HCT116 (cell line): ENCODE results near the gene MAPK1. TPM values are rescaled to one million over a fixed set of nuclear protein-coding genes. Genes with fewer than 3 reads are reported as not detected.
"Not testable (repeated sequence)": the region's sequence is repeated elsewhere in the genome, so short reads cannot be mapped to it uniquely, and the experiment has no call there.

ENCODE experiments used
- ATAC-seq: fragments of 200-7000 bp; cut with Tn5 transposase; 2 replicates; pipeline ENCODE4 v1.9.1; 2020; ENCODE audit warnings: mild to moderate bottlenecking, moderate library complexity
- BruUV-seq: library from RNA; stranded (reverse); fragments of 400-500 nt; replicated peaks from 2 replicates; lab custom pipeline; 2021; lab: Mats Ljungman, UMichigan
- CTCF ChIA-PET: fragments of 300-600 bp; sonication (Branson Sonifier 250); formaldehyde crosslinking; loops from one replicate; lab custom pipeline; 2021; ENCODE audit warnings: antibody characterized with exemption; lab: Charles Lee
- POLR2A ChIA-PET: fragments of 300-600, 350-600 bp; sonication (Branson Sonifier 250); formaldehyde crosslinking; loops from one replicate; lab custom pipeline; 2021; ENCODE audit warnings: antibody characterized with exemption; lab: Charles Lee
- RAD21 ChIA-PET, 2 experiments: fragments of 300-600 bp; sonication (Branson Sonifier 250); formaldehyde crosslinking; loops; one replicate each; lab custom pipeline; 2023; ENCODE audit warnings: low total read pairs in 2 of 2; ENCODE audit not compliant: uncharacterized antibody in 2 of 2, unreplicated experiment in 2 of 2, low non-redundant PET in 1 of 2; lab: Charles Lee
- DNase-seq: peaks from one replicate; pipeline ENCODE4 v3.0.0-alpha.2; 2010; ENCODE audit warnings: low read depth, low spot score
- H2AFZ ChIP-seq: fragments of 200-600 bp; shearing (Covaris generic), sonication (generic); 2 replicates; pipeline ENCODE4 v1.6.1; 2017; ENCODE audit warnings: low read depth, mixed run types, mixed read lengths, antibody characterized with exemption, low read length; ENCODE audit not compliant: poor library complexity, severe bottlenecking
- H3K27ac ChIP-seq: 2 replicates; pipeline ENCODE4 v1.5.1; 2012; ENCODE audit warnings: low read depth, low read length
- H3K27me3 ChIP-seq: fragments of 200-600 bp; sonication (generic); 2 replicates; pipeline ENCODE4 v1.6.1; 2016; ENCODE audit warnings: mixed run types, low read length, mixed read lengths; ENCODE audit not compliant: insufficient read depth
- H3K36me3 ChIP-seq, 2 experiments: fragments of 200-500 bp in 1 of 2; fragments of 200-600 bp in 1 of 2; sonication (Bioruptor generic) in 1 of 2; sonication (generic) in 1 of 2; 2 replicates each; pipeline versions ENCODE4 v1.5.1 to v1.6.1; 2014 to 2016; ENCODE audit warnings: low read length in 2 of 2, inconsistent platforms in 1 of 2, mixed read lengths in 1 of 2, mixed run types in 1 of 2; ENCODE audit not compliant: insufficient read depth in 2 of 2, control insufficient read depth in 1 of 2
- H3K4me1 ChIP-seq, 2 experiments: fragments of 200-600 bp in 1 of 2; sonication (generic) in 1 of 2; 2 replicates each; pipeline versions ENCODE4 v1.5.1 to v1.6.1; 2012 to 2017; ENCODE audit warnings: low read length in 2 of 2, inconsistent platforms in 1 of 2, mild to moderate bottlenecking in 1 of 2, mixed read lengths in 1 of 2, mixed run types in 1 of 2, moderate library complexity in 1 of 2; ENCODE audit not compliant: insufficient read depth in 2 of 2, control insufficient read depth in 1 of 2
- H3K4me2 ChIP-seq: fragments of 200-600 bp; sonication (generic); 2 replicates; pipeline ENCODE4 v1.6.1; 2017; ENCODE audit warnings: mixed run types, low read length, mixed read lengths
- H3K4me3 ChIP-seq, 2 experiments: fragments of 200-600 bp in 1 of 2; sonication (generic) in 1 of 2; replicated peaks in 1 of 2; 2 replicates each; pipeline ENCODE4 v1.5.1; 2011 to 2016; ENCODE audit warnings: low read length in 2 of 2, control low read depth in 1 of 2, low read depth in 1 of 2, mild to moderate bottlenecking in 1 of 2, mixed read lengths in 1 of 2, mixed run types in 1 of 2
- H3K79me2 ChIP-seq: fragments of 200-600 bp; sonication (generic); 2 replicates; pipeline ENCODE4 v1.6.1; 2017; ENCODE audit warnings: mild to moderate bottlenecking, mixed run types, low read length, moderate library complexity, mixed read lengths; ENCODE audit not compliant: insufficient read depth
- H3K9ac ChIP-seq: fragments of 200-600 bp; sonication (generic); 2 replicates; pipeline ENCODE4 v1.6.1; 2016; ENCODE audit warnings: low read length, mixed read lengths
- H3K9me2 ChIP-seq: fragments of 200-600 bp; sonication (generic), shearing (Covaris generic); 2 replicates; pipeline ENCODE4 v1.6.1; 2017; ENCODE audit warnings: mixed run types, mild to moderate bottlenecking, moderate library complexity; ENCODE audit not compliant: insufficient read depth
- H3K9me3 ChIP-seq, 2 experiments: fragments of 200-500 bp in 1 of 2; fragments of 200-600 bp in 1 of 2; sonication (Bioruptor generic) in 1 of 2; sonication (generic) in 1 of 2; 2 replicates each; pipeline ENCODE4 v1.6.1; 2014 to 2017; ENCODE audit warnings: low read length in 2 of 2, mixed read lengths in 2 of 2, inconsistent platforms in 1 of 2, low read depth in 1 of 2, mild to moderate bottlenecking in 1 of 2, mixed run types in 1 of 2, moderate library complexity in 1 of 2; ENCODE audit not compliant: control insufficient read depth in 1 of 2, insufficient read depth in 1 of 2
- H4K20me1 ChIP-seq: fragments of 200-600 bp; sonication (generic), shearing (Covaris generic); 2 replicates; pipeline ENCODE4 v1.6.1; 2017; ENCODE audit warnings: mixed run types, mild to moderate bottlenecking, moderate library complexity; ENCODE audit not compliant: insufficient read depth
- ELF1 ChIP-seq: IDR thresholded peaks from 2 replicates; pipeline ENCODE4 v1.6.1; 2012; ENCODE audit warnings: low read depth, borderline replicate concordance
- JUND ChIP-seq: IDR thresholded peaks from 2 replicates; pipeline ENCODE4 v1.6.1; 2012
- TCF7L2 ChIP-seq: IDR thresholded peaks from 2 replicates; pipeline ENCODE4 v1.7.0; 2011; ENCODE audit warnings: borderline replicate concordance, inconsistent platforms; ENCODE audit not compliant: insufficient read depth, insufficient read length; ENCODE audit errors: extremely low read depth
- intact Hi-C: fragments of 100-400 bp; cut with micrococcal nuclease; formaldehyde crosslinking; loops from 2 replicates; pipeline ENCODE4 v1.10.0; 2022
- total RNA-seq: library from RNA; stranded (reverse); gene quantifications from one replicate; pipeline ENCODE4 v1.2.1, GENCODE V29; 2021; ENCODE audit not compliant: unreplicated experiment

The MAPK1 gene
- total RNA-seq, 1 experiment from 2014 or later = 137 TPM

- ATAC-seq, H3K27ac ChIP-seq, H3K4me1 ChIP-seq, H3K9me3 ChIP-seq, DNase-seq, H2AFZ ChIP-seq, H3K9ac ChIP-seq, intact Hi-C loops, POLR2A ChIA-PET, H3K27me3 ChIP-seq, H3K4me3 ChIP-seq, H3K4me2 ChIP-seq, RAD21 ChIA-PET, H3K79me2 ChIP-seq, BruUV-seq, H3K9me2 ChIP-seq, H4K20me1 ChIP-seq, H3K36me3 ChIP-seq: not testable (repeated sequence)
- CTCF ChIA-PET = interaction anchor here (1.3 kb wide), 1 partner anchor 42 kb away, joined by 4 read pairs; the partner anchor contains the start of gene PPM1F
These were observed 42.9 kb upstream of the MAPK1 start for GRCh38 chr22:21910367-21910766.

- ChIA-PET CTCF (interaction anchor here (1.3 kb wide), 1 partner anchor 43 kb away, joined by 4 read pairs; the partner anchor contains the start of gene PPM1F), POLR2A (no interaction called here), RAD21 (no interaction called here)
- Histone ChIP-seq H3K4me2 (no peak overlapping the region), H3K9me3 (no peaks in the 10 kb centered on the region), H2AFZ (no peak overlapping the region), H3K79me2 (no peaks in the 10 kb centered on the region), H3K4me1 (peaks cover 0 to 4% of the 10 kb centered on the region in 2 experiments; a peak in 1 of 4 replicates), H4K20me1 (no peaks in the 10 kb centered on the region), H3K27me3 (no peaks in the 10 kb centered on the region), H3K9me2 (no peaks in the 10 kb centered on the region), H3K27ac (no peak overlapping the region), H3K9ac (no peak overlapping the region), H3K36me3 (no peaks in the 10 kb centered on the region), H3K4me3 (no peak overlapping the region)
- TF ChIP-seq TCF7L2 (no peak), ELF1 (no peak), JUND (no peak)
- ATAC-seq = no peak
- BruUV-seq = no TSS peak
- DNase-seq = no peak
- intact Hi-C loops = no loop called here
These were observed 42.4 kb upstream of the MAPK1 start for GRCh38 chr22:21909871-21910270.
